HCT116 (cell line): ENCODE results near the gene UBE2J2.

Source experiments
- ATF3 ChIP-seq: IDR thresholded peaks from 2 replicates; pipeline ENCODE4 v1.6.1; 2012
- ELF1 ChIP-seq: IDR thresholded peaks from 2 replicates; pipeline ENCODE4 v1.6.1; 2012; ENCODE audit warnings: low read depth, borderline replicate concordance
- EZH2 ChIP-seq: fragments of 200-600 bp; sonication (generic); IDR thresholded peaks from 2 replicates; pipeline ENCODE4 v1.6.1; 2017; ENCODE audit warnings: antibody characterized with exemption, mixed run types
- JUND ChIP-seq: IDR thresholded peaks from 2 replicates; pipeline ENCODE4 v1.6.1; 2012
- POLR2A ChIP-seq: IDR thresholded peaks from 2 replicates; pipeline ENCODE4 v1.7.0; 2011; ENCODE audit warnings: borderline replicate concordance; ENCODE audit not compliant: insufficient read depth, insufficient read length; ENCODE audit errors: extremely low read depth
- POLR2AphosphoS5 ChIP-seq: IDR thresholded peaks from 2 replicates; pipeline ENCODE4 v1.6.1; 2011; ENCODE audit warnings: mild to moderate bottlenecking, low read depth, low read length, moderate library complexity
- SP1 ChIP-seq: IDR thresholded peaks from 2 replicates; pipeline ENCODE4 v1.6.1; 2012; ENCODE audit warnings: low read depth
- TF ChIP-seq, protein P1 (sequence below), 3 experiments: fragments of 200-600 bp in 1 of 3; sonication (generic) in 1 of 3; IDR thresholded peaks in 2 of 3; conservative IDR thresholded peaks in 1 of 3; 2 replicates each; pipeline ENCODE4 v1.5.1; 2012 to 2017; ENCODE audit warnings: low read depth in 2 of 3, low read length in 2 of 3, antibody characterized with exemption in 1 of 3, borderline replicate concordance in 1 of 3, control low read depth in 1 of 3, mild to moderate bottlenecking in 1 of 3, mixed read lengths in 1 of 3, mixed run types in 1 of 3, moderate library complexity in 1 of 3; ENCODE audit not compliant: insufficient read depth in 1 of 3
- TF ChIP-seq, protein P2 (sequence below): IDR thresholded peaks from 2 replicates; pipeline ENCODE4 v1.6.1; 2012; ENCODE audit warnings: low read depth
- TF ChIP-seq, protein P3 (sequence below): IDR thresholded peaks from 2 replicates; pipeline ENCODE4 v1.6.1; 2011; ENCODE audit warnings: mild to moderate bottlenecking, low read length, moderate library complexity; ENCODE audit not compliant: insufficient replicate concordance; ENCODE audit errors: extremely low read depth
- TF ChIP-seq, protein P4 (sequence below): IDR thresholded peaks from 2 replicates; pipeline ENCODE4 v1.6.1; 2012

DNA sequence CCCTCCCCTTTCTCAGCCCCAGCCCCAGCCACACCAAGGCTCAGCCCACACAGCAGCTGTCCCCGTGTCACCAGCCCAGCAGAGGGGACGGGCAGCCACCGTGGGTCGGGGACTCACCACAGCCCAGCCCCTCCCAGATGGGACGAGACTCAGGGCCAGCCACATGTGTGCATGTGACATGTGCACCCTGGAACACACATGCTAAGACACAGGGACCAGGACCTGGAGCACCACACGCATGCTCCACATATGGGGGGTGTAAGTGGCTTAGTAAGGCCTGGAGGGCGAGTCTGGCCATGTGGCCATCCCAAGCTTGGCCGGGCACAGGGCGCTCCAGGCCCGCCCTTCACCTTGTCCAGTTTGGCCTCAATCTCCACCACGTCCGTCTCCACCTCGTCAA, 30.1 kb upstream of the UBE2J2 start:
- TF ChIP-seq, protein P1, sequence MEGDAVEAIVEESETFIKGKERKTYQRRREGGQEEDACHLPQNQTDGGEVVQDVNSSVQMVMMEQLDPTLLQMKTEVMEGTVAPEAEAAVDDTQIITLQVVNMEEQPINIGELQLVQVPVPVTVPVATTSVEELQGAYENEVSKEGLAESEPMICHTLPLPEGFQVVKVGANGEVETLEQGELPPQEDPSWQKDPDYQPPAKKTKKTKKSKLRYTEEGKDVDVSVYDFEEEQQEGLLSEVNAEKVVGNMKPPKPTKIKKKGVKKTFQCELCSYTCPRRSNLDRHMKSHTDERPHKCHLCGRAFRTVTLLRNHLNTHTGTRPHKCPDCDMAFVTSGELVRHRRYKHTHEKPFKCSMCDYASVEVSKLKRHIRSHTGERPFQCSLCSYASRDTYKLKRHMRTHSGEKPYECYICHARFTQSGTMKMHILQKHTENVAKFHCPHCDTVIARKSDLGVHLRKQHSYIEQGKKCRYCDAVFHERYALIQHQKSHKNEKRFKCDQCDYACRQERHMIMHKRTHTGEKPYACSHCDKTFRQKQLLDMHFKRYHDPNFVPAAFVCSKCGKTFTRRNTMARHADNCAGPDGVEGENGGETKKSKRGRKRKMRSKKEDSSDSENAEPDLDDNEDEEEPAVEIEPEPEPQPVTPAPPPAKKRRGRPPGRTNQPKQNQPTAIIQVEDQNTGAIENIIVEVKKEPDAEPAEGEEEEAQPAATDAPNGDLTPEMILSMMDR (IDR thresholded peaks at IDR 0.05 in 2 of 3, conservative IDR thresholded peaks at IDR 0.05 in 1 of 3; ENCODE audit: borderline replicate concordance in 1 of 3, insufficient read depth in 1 of 3, low read depth in 2 of 3, low read length in 2 of 3), result no peak
- TF ChIP-seq SP1 (no peak), EZH2 (no peak), POLR2A (no peak), ATF3 (no peak), POLR2AphosphoS5 (no peak), ELF1 (no peak), JUND (no peak)
- TF ChIP-seq, protein P2, sequence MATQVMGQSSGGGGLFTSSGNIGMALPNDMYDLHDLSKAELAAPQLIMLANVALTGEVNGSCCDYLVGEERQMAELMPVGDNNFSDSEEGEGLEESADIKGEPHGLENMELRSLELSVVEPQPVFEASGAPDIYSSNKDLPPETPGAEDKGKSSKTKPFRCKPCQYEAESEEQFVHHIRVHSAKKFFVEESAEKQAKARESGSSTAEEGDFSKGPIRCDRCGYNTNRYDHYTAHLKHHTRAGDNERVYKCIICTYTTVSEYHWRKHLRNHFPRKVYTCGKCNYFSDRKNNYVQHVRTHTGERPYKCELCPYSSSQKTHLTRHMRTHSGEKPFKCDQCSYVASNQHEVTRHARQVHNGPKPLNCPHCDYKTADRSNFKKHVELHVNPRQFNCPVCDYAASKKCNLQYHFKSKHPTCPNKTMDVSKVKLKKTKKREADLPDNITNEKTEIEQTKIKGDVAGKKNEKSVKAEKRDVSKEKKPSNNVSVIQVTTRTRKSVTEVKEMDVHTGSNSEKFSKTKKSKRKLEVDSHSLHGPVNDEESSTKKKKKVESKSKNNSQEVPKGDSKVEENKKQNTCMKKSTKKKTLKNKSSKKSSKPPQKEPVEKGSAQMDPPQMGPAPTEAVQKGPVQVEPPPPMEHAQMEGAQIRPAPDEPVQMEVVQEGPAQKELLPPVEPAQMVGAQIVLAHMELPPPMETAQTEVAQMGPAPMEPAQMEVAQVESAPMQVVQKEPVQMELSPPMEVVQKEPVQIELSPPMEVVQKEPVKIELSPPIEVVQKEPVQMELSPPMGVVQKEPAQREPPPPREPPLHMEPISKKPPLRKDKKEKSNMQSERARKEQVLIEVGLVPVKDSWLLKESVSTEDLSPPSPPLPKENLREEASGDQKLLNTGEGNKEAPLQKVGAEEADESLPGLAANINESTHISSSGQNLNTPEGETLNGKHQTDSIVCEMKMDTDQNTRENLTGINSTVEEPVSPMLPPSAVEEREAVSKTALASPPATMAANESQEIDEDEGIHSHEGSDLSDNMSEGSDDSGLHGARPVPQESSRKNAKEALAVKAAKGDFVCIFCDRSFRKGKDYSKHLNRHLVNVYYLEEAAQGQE, result no peak
- TF ChIP-seq, protein P3, sequence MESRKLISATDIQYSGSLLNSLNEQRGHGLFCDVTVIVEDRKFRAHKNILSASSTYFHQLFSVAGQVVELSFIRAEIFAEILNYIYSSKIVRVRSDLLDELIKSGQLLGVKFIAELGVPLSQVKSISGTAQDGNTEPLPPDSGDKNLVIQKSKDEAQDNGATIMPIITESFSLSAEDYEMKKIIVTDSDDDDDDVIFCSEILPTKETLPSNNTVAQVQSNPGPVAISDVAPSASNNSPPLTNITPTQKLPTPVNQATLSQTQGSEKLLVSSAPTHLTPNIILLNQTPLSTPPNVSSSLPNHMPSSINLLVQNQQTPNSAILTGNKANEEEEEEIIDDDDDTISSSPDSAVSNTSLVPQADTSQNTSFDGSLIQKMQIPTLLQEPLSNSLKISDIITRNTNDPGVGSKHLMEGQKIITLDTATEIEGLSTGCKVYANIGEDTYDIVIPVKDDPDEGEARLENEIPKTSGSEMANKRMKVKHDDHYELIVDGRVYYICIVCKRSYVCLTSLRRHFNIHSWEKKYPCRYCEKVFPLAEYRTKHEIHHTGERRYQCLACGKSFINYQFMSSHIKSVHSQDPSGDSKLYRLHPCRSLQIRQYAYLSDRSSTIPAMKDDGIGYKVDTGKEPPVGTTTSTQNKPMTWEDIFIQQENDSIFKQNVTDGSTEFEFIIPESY, result no peak
- TF ChIP-seq, protein P4, sequence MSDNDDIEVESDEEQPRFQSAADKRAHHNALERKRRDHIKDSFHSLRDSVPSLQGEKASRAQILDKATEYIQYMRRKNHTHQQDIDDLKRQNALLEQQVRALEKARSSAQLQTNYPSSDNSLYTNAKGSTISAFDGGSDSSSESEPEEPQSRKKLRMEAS, result no peak
